Chondrocyte (in vitro differentiated cells): Measurements from ENCODE around the gene RAP1GAP. TPM values are rescaled to one million over a fixed set of nuclear protein-coding genes. Genes with fewer than 3 reads are reported as not detected.

ENCODE experiments used
- DNase-seq: peaks from one replicate; pipeline ENCODE4 v3.0.0; 2021; ENCODE audit warnings: mixed read lengths, low spot score
- H3K27ac Mint-ChIP-seq: one replicate; pipeline ENCODE4 v1.8.0; 2021; ENCODE audit warnings: mild to moderate bottlenecking, moderate library complexity, mixed read lengths; ENCODE audit not compliant: unreplicated experiment
- H3K27me3 Mint-ChIP-seq: 2 replicates; pipeline ENCODE4 v1.8.0; 2021; ENCODE audit warnings: low read depth, mixed read lengths
- H3K36me3 Mint-ChIP-seq: 2 replicates; pipeline ENCODE4 v1.8.0; 2021; ENCODE audit warnings: low read depth, mixed read lengths
- H3K4me1 Mint-ChIP-seq: 2 replicates; pipeline ENCODE4 v1.8.0; 2021; ENCODE audit warnings: low read depth, mild to moderate bottlenecking, mixed read lengths
- H3K4me3 Mint-ChIP-seq: one replicate; pipeline ENCODE4 v1.8.0; 2021; ENCODE audit warnings: mild to moderate bottlenecking, moderate library complexity, mixed read lengths; ENCODE audit not compliant: unreplicated experiment
- H3K9me3 Mint-ChIP-seq: 2 replicates; pipeline ENCODE4 v1.8.0; 2021; ENCODE audit warnings: low read depth, mixed read lengths
- total RNA-seq: library from RNA; stranded (reverse); gene quantifications from 3 replicates; pipeline ENCODE4 v1.2.1, GENCODE V29; 2021
- TF ChIP-seq, protein P1 (sequence below): fragments of 200-600 bp; sonication (generic); IDR thresholded peaks from 2 replicates; pipeline ENCODE4 v1.5.0; 2021; ENCODE audit warnings: antibody characterized with exemption, mild to moderate bottlenecking, moderate library complexity

Gene RAP1GAP
- total RNA-seq, 1 donor from 2014 or later = 1.8 TPM

DNA sequence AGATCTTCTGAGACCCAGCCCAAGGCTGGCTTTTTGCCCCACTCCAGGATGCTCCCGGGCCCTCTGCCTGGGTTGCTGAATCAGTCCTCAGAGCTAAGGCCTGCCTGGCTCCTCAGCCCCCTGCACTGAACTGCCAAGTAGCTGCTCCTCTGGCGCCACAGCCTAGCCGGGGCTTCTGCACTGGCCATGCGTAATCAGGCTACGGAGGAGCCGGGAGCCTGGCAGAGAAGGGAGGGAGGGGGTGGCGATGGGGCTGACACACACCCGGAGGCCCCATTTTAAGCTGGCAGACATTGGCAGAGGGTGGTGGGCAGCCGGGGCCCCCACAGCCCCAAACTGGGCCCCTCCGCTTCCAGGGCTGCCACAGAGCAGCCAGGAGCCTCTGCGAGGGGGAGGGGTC is 121.3 kb downstream of the RAP1GAP start:
- TF ChIP-seq, protein P1, sequence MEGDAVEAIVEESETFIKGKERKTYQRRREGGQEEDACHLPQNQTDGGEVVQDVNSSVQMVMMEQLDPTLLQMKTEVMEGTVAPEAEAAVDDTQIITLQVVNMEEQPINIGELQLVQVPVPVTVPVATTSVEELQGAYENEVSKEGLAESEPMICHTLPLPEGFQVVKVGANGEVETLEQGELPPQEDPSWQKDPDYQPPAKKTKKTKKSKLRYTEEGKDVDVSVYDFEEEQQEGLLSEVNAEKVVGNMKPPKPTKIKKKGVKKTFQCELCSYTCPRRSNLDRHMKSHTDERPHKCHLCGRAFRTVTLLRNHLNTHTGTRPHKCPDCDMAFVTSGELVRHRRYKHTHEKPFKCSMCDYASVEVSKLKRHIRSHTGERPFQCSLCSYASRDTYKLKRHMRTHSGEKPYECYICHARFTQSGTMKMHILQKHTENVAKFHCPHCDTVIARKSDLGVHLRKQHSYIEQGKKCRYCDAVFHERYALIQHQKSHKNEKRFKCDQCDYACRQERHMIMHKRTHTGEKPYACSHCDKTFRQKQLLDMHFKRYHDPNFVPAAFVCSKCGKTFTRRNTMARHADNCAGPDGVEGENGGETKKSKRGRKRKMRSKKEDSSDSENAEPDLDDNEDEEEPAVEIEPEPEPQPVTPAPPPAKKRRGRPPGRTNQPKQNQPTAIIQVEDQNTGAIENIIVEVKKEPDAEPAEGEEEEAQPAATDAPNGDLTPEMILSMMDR = no peak
- Mint-ChIP-seq H3K9me3 (no peaks in the 10 kb centered on the region), H3K4me1 (peaks cover 18% of the 10 kb centered on the region), H3K36me3 (no peaks in the 10 kb centered on the region), H3K27me3 (no peaks in the 10 kb centered on the region), H3K4me3 (no peak overlapping the region), H3K27ac (no peak overlapping the region)
- DNase-seq = no peak

Other genes starting within 250 kb of the RAP1GAP start
- 15.0 to 18.5 TPM (median 16.3 TPM) in 3 replicates for gene NBPF3, start 229.2 kb downstream of the RAP1GAP start, total RNA-seq
- gene ALPL, start 159.9 kb downstream of the RAP1GAP start, total RNA-seq = 17.6 to 37.0 TPM (median 19.2 TPM) in 3 replicates
- gene USP48, start 113.8 kb upstream of the RAP1GAP start, total RNA-seq = 54.5 to 58.3 TPM (median 56.1 TPM) in 3 replicates
- 0.07 to 0.23 TPM in 2 of 3 replicates, not detected in the other for gene LDLRAD2, start 142.9 kb upstream of the RAP1GAP start, total RNA-seq